Renal cortical epithelial cell (primary cell): ENCODE measurements around the gene DUSP11. TPM values are rescaled to one million over a fixed set of nuclear protein-coding genes. Genes with fewer than 3 reads are reported as not detected.
"Not testable (repeated sequence)": the region's sequence is repeated elsewhere in the genome, so short reads cannot be mapped to it uniquely, and the experiment has no call there.

Experiments
- DNase-seq: peaks from one replicate; pipeline ENCODE4 v3.0.0-alpha.2; 2011; ENCODE audit warnings: low read depth
- total RNA-seq: library from RNA; depleted of rRNA; stranded (reverse); fragments of >200 nt; gene quantifications from 2 replicates; pipeline ENCODE4 v1.2.3, GENCODE V29; 2014

DUSP11 gene
- total RNA-seq, 1 donor from 2014 or later: 23.5 TPM

GRCh38 chr2:73717695-73718094, 62.2 kb downstream of the DUSP11 start:
- not testable (repeated sequence) for DNase-seq

- no peak for DNase-seq
Observed at GRCh38 chr2:73717251-73717606, 62.7 kb downstream of the DUSP11 start.

- DNase-seq: no peak
Observed at GRCh38 chr2:73716543-73717250, 63.2 kb downstream of the DUSP11 start.

GRCh38 chr2:73714091-73714490, 65.8 kb downstream of the DUSP11 start:
- DNase-seq: no peak

Other genes with a start within 250 kb of the DUSP11 start
- 0.69 and 14.4 TPM in 2 replicates for gene NAT8, start 137.7 kb downstream of the DUSP11 start, total RNA-seq
- gene TPRKB, start 42.8 kb downstream of the DUSP11 start, total RNA-seq: 23.4 and 53.3 TPM in 2 replicates
- not detected in 2 replicates for gene C2orf78, start 4.1 kb upstream of the DUSP11 start, total RNA-seq
- 36.5 and 61.9 TPM in 2 replicates for gene STAMBP, start 48.9 kb upstream of the DUSP11 start, total RNA-seq
- 0.15 TPM in 1 of 2 replicates, not detected in the other for gene ACTG2, start 112.9 kb upstream of the DUSP11 start, total RNA-seq
- gene DGUOK, start 146.8 kb upstream of the DUSP11 start, total RNA-seq: 26.9 and 71.4 TPM in 2 replicates
- 3.6 and 8.7 TPM in 2 replicates for gene TET3, start 204.8 kb upstream of the DUSP11 start, total RNA-seq